PC-9 (cell line): ENCODE data around the gene SGPP1.

ENCODE experiments used
- EZH2 ChIP-seq: fragments of 200-600 bp; sonication (generic); IDR thresholded peaks from 2 replicates; pipeline ENCODE4 v1.8.0; 2017; ENCODE audit warnings: antibody characterized with exemption, low read depth
- TF ChIP-seq, protein P1 (sequence below): fragments of 200-600 bp; sonication (generic); conservative IDR thresholded peaks from 2 replicates; pipeline ENCODE4 v1.6.1; 2017; ENCODE audit warnings: mixed run types, antibody characterized with exemption, mild to moderate bottlenecking, moderate library complexity

DNA sequence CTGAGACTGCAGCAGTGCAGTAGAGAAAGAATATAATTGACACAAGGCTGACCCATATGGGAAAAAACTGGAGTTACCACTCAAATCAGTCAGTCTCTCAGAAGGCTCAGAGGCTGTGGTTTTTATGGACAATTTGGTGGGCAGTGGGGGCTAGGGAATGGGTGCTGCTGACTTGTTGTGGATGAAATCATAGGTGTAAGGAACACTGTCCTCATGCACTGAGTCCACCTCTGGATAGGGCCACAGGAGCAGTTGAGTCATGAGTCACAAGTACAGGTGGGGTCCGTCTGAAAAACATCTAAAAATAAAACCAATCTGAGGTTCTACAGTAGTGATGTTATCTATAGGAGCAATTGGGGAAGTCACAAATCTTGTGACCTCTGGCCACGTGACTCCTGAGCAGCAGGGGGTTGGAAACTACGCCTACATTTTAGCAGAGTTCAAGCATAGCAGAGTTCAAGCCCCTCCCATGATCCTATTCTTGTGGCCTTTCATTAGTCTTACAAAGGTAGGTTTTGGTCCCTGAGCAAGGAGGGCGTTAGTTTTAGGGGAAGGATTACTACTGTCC is 18.1 kb upstream of the SGPP1 start:
- TF ChIP-seq, protein P1, sequence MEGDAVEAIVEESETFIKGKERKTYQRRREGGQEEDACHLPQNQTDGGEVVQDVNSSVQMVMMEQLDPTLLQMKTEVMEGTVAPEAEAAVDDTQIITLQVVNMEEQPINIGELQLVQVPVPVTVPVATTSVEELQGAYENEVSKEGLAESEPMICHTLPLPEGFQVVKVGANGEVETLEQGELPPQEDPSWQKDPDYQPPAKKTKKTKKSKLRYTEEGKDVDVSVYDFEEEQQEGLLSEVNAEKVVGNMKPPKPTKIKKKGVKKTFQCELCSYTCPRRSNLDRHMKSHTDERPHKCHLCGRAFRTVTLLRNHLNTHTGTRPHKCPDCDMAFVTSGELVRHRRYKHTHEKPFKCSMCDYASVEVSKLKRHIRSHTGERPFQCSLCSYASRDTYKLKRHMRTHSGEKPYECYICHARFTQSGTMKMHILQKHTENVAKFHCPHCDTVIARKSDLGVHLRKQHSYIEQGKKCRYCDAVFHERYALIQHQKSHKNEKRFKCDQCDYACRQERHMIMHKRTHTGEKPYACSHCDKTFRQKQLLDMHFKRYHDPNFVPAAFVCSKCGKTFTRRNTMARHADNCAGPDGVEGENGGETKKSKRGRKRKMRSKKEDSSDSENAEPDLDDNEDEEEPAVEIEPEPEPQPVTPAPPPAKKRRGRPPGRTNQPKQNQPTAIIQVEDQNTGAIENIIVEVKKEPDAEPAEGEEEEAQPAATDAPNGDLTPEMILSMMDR = no peak
- TF ChIP-seq EZH2 = no peak
